Right lobe of liver (tissue), 4 donors: ENCODE results near the gene TMEM63C.

ENCODE experiments used
- CTCF ChIP-seq, 4 donors: fragments of 200-600 bp in 3 of 4; fragments of 450-650 bp in 1 of 4; IDR thresholded peaks; one replicate each; pipeline versions ENCODE4 v1.5.1 to v1.8.0; 2016 to 2022; ENCODE audit warnings: antibody characterized with exemption in 4 of 4, mild to moderate bottlenecking in 2 of 4
- POLR2A ChIP-seq: fragments of 450-650 bp; IDR thresholded peaks from one replicate; pipeline ENCODE4 v1.6.1; 2017; ENCODE audit warnings: antibody characterized with exemption, mild to moderate bottlenecking
- donor health status: DM: no; HTN: no; CAD: no.
- donor health status: DM: no; HTN: no; CAD: no.
- donor health status: DM: no; HTN: yes; CAD: no.

- no peak for TF ChIP-seq CTCF (IDR thresholded peaks at IDR 0.05)
- TF ChIP-seq POLR2A = no peak
These were observed 23.3 kb upstream of the TMEM63C start for GRCh38 chr14:77158175-77158881.
